Suppressor macrophage treated with lipopolysaccharide for 4 hours (primary cell): ENCODE data around the gene DLG2.
"Not testable (repeated sequence)": the region's sequence is repeated elsewhere in the genome, so short reads cannot be mapped to it uniquely, and the experiment has no call there.

Source experiments
- DNase-seq: peaks from one replicate; pipeline ENCODE4 v3.0.0-alpha.2; 2020

DLG2 gene

GRCh38 chr11:83791557-83791956 lies 1835.6 kb downstream of the DLG2 start:
- no peak for DNase-seq

DNA sequence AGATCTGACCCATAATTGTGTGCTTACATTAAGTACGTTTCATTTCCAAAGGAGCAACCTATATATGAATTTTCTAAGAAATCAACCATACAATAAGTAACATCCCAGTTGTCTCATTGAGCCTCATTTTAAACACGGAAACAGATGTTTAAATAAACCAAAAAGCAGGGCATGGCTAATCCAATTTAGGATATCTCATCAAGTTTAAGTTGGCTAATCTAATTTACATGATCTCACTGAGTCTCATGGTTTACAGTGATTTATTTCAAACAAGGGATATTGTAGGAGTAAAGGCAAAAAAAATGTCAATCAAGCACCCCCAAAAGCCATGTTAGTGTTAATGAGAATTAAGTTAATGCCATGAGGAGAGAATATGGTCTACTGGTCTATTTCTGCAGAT lies 1841.2 kb downstream of the DLG2 start:
- no peak for DNase-seq

DNA sequence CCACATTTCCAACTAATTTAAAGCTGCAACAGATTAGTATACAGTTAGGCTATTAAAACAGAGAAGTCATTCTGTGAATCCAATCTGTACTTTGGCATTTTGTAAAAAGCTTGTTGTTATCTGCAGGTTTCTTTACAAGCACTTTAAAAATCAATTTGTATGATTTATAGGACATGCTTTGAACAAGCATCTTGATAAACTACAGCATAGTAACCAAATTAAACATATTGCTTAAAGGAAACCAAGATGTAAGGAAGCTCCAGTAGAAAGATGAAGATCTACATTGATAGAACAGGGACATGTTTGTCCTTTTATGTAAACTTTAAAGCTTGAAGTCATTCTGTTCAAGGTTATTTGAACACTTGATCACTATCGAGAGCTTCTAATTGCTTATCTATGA lies 1842.7 kb downstream of the DLG2 start:
- DNase-seq: no peak

DNA sequence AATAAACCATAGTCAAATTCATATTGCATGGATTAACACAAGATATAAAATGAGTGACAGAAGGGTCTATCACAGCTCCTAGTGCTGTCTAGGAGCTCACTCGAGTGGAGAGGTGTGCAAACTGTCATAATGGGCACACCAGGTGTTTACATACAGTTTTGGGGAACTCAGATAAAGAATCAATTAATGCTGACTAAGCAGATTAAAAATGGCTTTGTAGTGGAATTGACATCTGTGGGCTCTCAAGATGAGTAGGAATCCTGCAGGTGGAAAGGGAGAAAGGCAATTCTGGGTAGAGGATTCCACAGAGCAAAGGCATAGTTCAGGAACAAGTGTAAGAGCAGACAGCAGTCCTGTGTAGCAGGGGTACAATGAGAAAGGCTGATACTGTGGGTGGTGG lies 1844.8 kb downstream of the DLG2 start:
- no peak for DNase-seq

DNA sequence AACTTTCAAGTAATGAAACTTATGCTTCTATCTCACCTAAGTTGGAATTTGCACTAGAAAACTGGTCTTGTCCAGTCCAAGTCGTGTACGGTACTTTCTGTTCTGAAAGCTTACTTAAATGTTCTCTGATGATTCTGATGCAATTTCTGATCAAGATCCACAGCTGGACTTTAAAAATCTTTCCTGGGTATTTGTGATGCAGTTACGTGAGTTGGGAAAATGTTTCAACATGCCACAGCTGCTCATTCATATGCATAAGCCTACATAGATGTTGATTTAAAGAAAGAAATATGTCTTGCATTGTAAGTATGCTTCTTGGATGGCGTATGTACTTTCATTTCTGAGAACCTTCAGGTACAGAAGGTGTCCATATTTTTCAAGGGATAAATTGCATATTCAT lies 1847.3 kb downstream of the DLG2 start:
- no peak for DNase-seq

GRCh38 chr11:83778596-83778995 lies 1848.5 kb downstream of the DLG2 start:
- DNase-seq: no peak

DNA sequence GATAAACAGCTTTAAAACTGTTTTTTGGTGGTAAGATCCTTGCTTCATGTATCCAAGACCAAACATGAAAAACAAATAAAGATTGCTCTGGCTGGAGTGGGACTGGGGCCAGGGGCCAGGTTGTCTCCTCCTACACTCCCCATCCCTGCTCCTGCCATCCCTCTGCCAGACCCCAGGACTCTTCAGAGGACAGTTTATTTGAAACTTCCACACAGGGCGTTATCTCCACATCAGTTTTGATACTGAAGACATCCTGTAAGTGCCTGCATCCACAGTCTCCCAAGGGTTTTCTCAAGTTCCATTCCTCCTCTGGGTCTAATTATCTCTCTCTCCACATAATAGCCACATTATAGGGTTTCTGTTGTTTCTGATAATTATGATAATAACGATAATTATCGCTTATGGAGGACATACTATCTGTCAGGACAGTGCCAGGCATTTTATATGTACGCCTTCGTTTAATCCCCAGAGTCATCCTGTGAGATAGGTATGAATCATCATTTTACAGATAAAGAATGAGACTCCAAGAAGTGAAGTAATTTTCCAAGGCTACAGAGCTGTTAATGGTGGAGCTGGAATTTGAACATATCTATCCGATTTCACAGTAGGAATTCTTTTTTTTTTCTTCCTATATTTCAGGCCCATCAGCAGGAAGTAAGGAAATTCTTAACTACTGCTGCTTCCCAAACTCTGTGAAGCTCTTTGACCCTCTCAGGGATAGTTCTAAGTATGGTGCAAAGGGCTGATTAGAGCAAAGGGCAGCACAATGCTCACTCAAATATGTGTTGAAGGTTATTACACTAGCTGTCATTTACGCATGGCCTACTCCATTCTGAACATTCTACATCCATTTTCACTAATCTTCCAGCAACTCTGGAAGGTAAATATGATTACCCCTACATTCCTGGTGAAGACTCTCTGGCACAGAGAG lies 1852.9 kb downstream of the DLG2 start:
- no peak for DNase-seq

DNA sequence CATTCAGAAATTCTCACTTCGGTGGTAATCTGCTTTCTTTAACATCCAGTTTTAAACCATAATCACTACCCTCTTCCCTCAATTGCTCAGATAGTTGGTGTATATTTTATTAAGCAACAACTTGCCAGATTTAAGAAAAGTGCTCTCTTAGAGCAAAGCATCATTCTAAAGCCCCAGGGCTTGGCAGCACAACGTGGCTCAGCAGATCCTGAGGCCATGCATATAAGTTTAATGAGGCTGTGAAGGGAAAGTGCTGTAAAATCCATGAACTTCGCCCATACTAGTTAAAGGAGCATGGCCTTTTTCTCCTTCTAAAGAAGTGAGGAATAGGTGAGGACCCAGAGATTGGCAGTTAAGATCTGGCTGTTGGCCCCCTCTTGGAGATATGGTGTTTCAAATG lies 1858.7 kb downstream of the DLG2 start:
- DNase-seq: no peak

- DNase-seq: no peak
Observed at GRCh38 chr11:83766932-83767331, 1860.2 kb downstream of the DLG2 start.

DNA sequence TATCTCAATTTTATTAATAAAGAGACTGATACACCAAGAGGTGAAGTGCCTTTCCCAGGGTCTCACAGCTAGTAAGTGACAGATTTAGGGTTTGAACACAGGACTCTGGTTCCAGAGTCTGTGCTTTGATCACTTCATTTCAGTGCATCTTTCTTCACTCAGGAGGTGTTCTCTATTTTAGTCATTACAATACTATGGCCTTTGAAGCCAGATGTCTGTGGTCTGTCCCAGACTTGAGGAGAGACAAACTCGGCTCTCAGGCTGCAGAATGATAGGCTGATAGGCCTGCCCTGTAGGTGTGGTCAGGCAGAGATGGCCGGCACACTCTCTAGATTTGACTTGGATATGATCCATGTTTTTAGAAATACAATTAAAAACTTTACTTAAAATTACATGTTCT lies 1862.5 kb downstream of the DLG2 start:
- no peak for DNase-seq

GRCh38 chr11:83760932-83761331 lies 1866.2 kb downstream of the DLG2 start:
- no peak for DNase-seq

DNA sequence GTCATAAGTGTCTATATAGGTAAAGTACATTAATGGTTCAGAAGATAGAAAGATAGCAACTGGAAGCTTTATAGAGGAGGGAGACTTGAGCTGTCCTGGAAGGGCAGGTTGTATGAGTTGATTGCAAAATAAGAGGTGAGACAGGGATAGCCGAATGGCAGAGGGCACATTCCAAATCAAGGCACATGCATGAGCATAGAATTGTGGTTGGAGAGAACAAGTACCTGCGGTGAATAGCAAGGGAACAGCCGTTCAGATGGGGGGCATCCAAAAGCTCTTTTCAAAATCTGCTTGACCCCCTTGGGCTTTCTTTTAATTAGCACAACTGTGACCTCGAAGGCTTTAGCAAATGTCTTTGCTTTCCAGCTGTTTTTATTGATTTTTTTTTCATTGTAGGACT lies 1868.0 kb downstream of the DLG2 start:
- no peak for DNase-seq

- no peak for DNase-seq
Observed at GRCh38 chr11:83751041-83751440, 1876.1 kb downstream of the DLG2 start.

- no peak for DNase-seq
Observed at GRCh38 chr11:83746921-83747585, 1880.1 kb downstream of the DLG2 start.

GRCh38 chr11:83744620-83745192 lies 1882.4 kb downstream of the DLG2 start:
- DNase-seq: no peak

GRCh38 chr11:83736684-83737083 lies 1890.5 kb downstream of the DLG2 start:
- no peak for DNase-seq

DNA sequence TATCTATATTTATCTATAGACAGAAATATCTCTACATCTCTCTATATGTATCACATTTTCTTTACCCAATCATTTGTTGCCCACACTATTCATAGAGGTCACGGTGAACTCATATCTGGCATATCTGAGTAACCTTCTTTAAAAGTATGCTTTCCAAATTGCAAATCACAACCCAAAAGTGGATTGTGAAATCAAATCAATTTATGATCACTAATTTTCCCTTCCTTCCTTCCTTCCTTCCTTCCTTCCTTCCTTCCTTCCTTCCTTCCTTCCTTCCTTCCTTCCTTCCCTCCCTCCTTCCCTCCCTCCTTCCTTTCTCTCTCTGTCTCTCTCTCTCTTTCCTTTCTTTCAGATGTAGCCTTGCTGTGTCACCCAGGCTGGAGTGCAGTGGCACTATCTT lies 1893.0 kb downstream of the DLG2 start:
- no peak for DNase-seq

GRCh38 chr11:83731288-83731687 lies 1895.9 kb downstream of the DLG2 start:
- DNase-seq: not testable (repeated sequence)

DNA sequence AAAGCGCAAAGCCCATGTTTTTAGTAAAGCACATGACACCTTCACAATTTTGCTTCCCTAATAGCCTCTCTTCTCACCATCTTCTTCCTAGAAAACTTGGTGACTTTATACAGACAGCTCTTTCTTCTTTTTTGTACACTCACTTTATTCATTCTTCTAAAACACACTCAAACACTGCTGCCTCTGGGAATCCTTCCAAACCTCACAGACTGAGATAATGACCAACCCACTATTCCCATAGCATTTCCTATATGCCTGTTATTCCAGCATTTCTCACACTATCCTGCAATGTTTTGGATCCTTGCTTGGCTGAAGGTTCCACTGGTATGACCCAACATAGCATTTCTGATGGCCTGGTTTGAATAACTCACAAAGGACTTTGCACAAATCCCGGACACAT lies 1898.9 kb downstream of the DLG2 start:
- no peak for DNase-seq

DNA sequence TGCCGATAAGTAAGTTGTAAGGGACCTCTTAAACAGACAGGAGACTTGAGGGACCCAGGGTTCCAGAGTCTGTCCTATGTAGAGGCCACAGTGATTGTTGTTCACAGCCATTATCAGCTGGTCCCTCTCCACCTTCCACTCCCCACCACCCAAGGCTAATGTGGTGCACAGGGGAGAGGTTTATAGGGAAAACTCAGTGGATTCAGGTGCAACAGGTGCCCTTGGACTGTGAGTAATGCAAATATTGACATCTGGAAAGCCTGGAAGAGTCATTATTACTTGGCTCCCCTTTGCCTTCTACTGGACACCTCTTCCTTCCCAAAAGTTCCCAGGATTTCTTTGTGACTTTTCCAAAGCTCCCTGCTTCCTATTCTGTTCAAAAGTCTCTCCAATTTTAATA lies 1899.9 kb downstream of the DLG2 start:
- DNase-seq: no peak

- DNase-seq: no peak
Observed at GRCh38 chr11:83726316-83726715, 1900.8 kb downstream of the DLG2 start.

DNA sequence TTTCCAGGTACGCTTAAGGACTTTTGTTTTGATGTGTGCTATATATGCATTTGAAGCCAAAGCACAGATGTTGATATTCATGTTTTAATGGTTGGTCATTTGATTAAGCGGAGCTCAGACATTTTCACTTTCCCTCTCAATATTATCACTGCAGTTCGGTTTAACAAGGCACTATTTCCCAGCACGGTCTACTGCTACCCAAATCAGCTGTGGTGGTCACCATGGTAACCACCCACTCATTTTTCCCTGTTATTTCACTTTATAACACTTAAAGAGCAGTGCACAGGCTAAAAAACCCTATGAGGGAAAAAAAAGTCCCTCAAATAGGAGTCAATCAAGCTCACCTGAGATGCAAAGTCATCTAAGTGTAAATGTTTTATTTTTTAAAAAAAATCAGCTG lies 1901.4 kb downstream of the DLG2 start:
- DNase-seq: no peak

GRCh38 chr11:83725269-83725560 lies 1901.9 kb downstream of the DLG2 start:
- no peak for DNase-seq

DNA sequence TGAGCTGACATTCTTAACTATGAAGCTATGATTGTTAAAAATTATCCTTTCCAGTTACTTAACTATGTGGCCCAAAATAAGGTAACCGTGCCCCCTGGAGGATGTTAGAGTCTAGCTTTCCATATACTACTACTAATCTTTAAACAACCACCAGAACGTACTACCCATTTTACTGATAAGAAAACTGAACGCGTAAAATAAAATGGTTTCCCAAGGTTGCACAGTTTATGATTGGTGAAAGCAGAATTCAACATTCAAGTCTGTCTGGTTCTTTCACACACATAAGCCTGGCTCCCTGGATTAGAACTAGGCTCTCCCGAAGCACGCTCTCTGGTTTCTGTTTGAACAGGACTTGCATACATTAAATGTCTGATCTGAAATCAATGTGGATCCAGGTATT lies 1903.1 kb downstream of the DLG2 start:
- peak; percentile 19 for DNase-seq
